Measurements from ENCODE around the gene ANKRD33. TPM values are rescaled to one million over a fixed set of nuclear protein-coding genes. Genes with fewer than 3 reads are reported as not detected.
A peak's percentile ranks its signal among the peaks of the same experiment; 100 is the strongest.

ANKRD33 gene
- total and polyA plus RNA-seq, 2 of the 8 experiments (the other 6 are each of a cell fraction or from before 2014, with no cell fraction given) = 0.41 to 0.53 TPM

GRCh38 chr12:51907856-51908425 is 20.0 kb downstream of the ANKRD33 start:
- Histone ChIP-seq H3K79me2 (ENCODE audit: control insufficient read depth in 1 of 2, insufficient read depth in 2 of 2, low read length in 2 of 2) (no peaks in the 10 kb centered on the region), H3K27ac (ENCODE audit: low read depth, low read length) (no peak overlapping the region), H2BK15ac (ENCODE audit: low read length) (no peak overlapping the region; the same call in 1 of the 2 replicates), H3K14ac (ENCODE audit: insufficient read length) (no peak overlapping the region), H3K4ac (replicated peaks; ENCODE audit: insufficient read length, low read depth, low read length) (no peak overlapping the region), H2BK20ac (ENCODE audit: low read length) (no peak overlapping the region), H3K23me2 (ENCODE audit: low read depth, low read length) (peaks cover 6% of the 10 kb centered on the region), H3K27me3 (replicated peaks in 1 of 4; ENCODE audit: control insufficient read depth in 3 of 4, extremely low read depth in 1 of 4, insufficient read depth in 3 of 4, low read length in 3 of 4) (peaks cover 4 to 28% (median 20%) of the 10 kb centered on the region in 4 experiments), H3K9me3 (ENCODE audit: insufficient read depth in 2 of 2, low read depth in 1 of 2, low read length in 1 of 2) (no peaks in the 10 kb centered on the region), H4K8ac (ENCODE audit: extremely low read depth, insufficient read depth, low read length) (peak overlapping the region; percentile 40; the same call in 1 of the 2 replicates), H2BK5ac (ENCODE audit: low read depth, low read length) (no peak overlapping the region), H4K91ac (replicated peaks; ENCODE audit: insufficient read length, low read length) (no peak overlapping the region), H4K20me1 (replicated peaks in 1 of 2; ENCODE audit: control insufficient read depth in 1 of 2, insufficient read depth in 2 of 2, low read length in 2 of 2) (no peaks in the 10 kb centered on the region), H3K23ac (ENCODE audit: insufficient read length) (no peak overlapping the region), H3K4me3 (ENCODE audit: extremely low read depth in 1 of 4, insufficient read depth in 2 of 4, low read depth in 3 of 4, low read length in 4 of 4) (peak overlapping the region in 2 of 4 experiments; percentile 23 to 61; a peak in 5 of 8 replicates), H3K79me1 (ENCODE audit: low read depth, low read length) (no peaks in the 10 kb centered on the region), H3K18ac (ENCODE audit: extremely low read depth, low read length) (no peak overlapping the region), H4K5ac (ENCODE audit: insufficient read length, low read depth, low read length) (no peak overlapping the region), H2BK120ac (replicated peaks; ENCODE audit: low read depth, low read length) (no peak overlapping the region), H3K9ac (replicated peaks in 1 of 4; ENCODE audit: extremely low read depth in 1 of 4, low read depth in 3 of 4, low read length in 3 of 4) (no peak overlapping the region), H3K56ac (replicated peaks; ENCODE audit: insufficient read length, low read depth, low read length) (no peak overlapping the region), H2BK12ac (ENCODE audit: low read depth, low read length) (peak overlapping the region; percentile 60; the same call in 1 of the 2 replicates), H3K36me3 (ENCODE audit: control insufficient read depth in 2 of 4, insufficient read depth in 4 of 4, low read length in 3 of 4) (peaks cover 0 to 3% (median 0%) of the 10 kb centered on the region in 4 experiments; a peak in 1 of 8 replicates), H3K4me2 (ENCODE audit: insufficient read depth in 1 of 2, low read depth in 2 of 2, low read length in 2 of 2) (peak overlapping the region; percentile 48 to 58), H3K4me1 (replicated peaks in 1 of 4; ENCODE audit: control insufficient read depth in 3 of 4, insufficient read depth in 4 of 4, low read length in 3 of 4) (no peaks in the 10 kb centered on the region; a peak in 2 of 7 replicates), H2AK5ac (ENCODE audit: low read depth, low read length) (no peak overlapping the region), H2AFZ (ENCODE audit: low read length) (no peak overlapping the region; the same call in 1 of the 2 replicates)
- ChIA-PET POLR2A (ENCODE audit: partially characterized antibody) (interaction anchor here (1.1 to 1.2 kb wide), 2 partner anchors 8 to 13 kb away, joined by 3 read pairs; no protein-coding TSS in a partner anchor), CTCF (ENCODE audit: partially characterized antibody) (interaction anchor here (0.6 to 12.7 kb wide), 14 partner anchors 10 to 331 kb away, joined by 3 to 234 read pairs (median 4); partner anchors contain the start of gene SMIM41)
- DNase-seq (ENCODE audit: low read depth in 1 of 2, low spot score in 2 of 2) (no peak), FAIRE-seq (no peak)
- TF ChIP-seq PHF8 (conservative IDR thresholded peaks at IDR 0.05; ENCODE audit: low read depth, low read length) (no peak), SUZ12 (IDR thresholded peaks at IDR 0.05; ENCODE audit: low read length) (peak; percentile 11; the same call in 1 of the 2 replicates), BACH1 (IDR thresholded peaks at IDR 0.05; ENCODE audit: low read length) (no peak), CTBP2 (IDR thresholded peaks at IDR 0.05; ENCODE audit: borderline replicate concordance, insufficient read depth, insufficient read length, low read length) (no peak), KDM4A (IDR thresholded peaks at IDR 0.05; ENCODE audit: low read depth, low read length, severe bottlenecking) (no peak)
- 78% methylated on average over 7 of the region's 7 CpGs; no CpG with 5 or more reads in 1 of the 2 experiments for WGBS, 2 experiments (ENCODE audit: extremely low coverage in 1 of 2, insufficient coverage in 1 of 2, insufficient read length in 1 of 2, insufficient replicate concordance in 2 of 2, low coverage in 1 of 2, low lambda C conversion rate in 2 of 2, missing lambda C conversion rate in 1 of 2)

Measured in H1 (cell line).